ENCODE data around the gene MDN1. TPM values are rescaled to one million over a fixed set of nuclear protein-coding genes. Genes with fewer than 3 reads are reported as not detected.
A peak's percentile ranks its signal among the peaks of the same experiment; 100 is the strongest.
"Not testable (repeated sequence)": the region's sequence is repeated elsewhere in the genome, so short reads cannot be mapped to it uniquely, and the experiment has no call there.

The MDN1 gene
- total RNA-seq, 1 donor: 21.4 TPM

- TF ChIP-seq, protein P1, sequence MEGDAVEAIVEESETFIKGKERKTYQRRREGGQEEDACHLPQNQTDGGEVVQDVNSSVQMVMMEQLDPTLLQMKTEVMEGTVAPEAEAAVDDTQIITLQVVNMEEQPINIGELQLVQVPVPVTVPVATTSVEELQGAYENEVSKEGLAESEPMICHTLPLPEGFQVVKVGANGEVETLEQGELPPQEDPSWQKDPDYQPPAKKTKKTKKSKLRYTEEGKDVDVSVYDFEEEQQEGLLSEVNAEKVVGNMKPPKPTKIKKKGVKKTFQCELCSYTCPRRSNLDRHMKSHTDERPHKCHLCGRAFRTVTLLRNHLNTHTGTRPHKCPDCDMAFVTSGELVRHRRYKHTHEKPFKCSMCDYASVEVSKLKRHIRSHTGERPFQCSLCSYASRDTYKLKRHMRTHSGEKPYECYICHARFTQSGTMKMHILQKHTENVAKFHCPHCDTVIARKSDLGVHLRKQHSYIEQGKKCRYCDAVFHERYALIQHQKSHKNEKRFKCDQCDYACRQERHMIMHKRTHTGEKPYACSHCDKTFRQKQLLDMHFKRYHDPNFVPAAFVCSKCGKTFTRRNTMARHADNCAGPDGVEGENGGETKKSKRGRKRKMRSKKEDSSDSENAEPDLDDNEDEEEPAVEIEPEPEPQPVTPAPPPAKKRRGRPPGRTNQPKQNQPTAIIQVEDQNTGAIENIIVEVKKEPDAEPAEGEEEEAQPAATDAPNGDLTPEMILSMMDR (IDR thresholded peaks at IDR 0.05; ENCODE audit: extremely low read depth, low read depth, low read length): no peak
- Histone ChIP-seq H3K4me3 (ENCODE audit: insufficient read depth, low read length) (no peak overlapping the region), H2AFZ (ENCODE audit: low read length) (no peak overlapping the region), H3K79me2 (ENCODE audit: insufficient read depth, low read length) (no peaks in the 10 kb centered on the region), H3K36me3 (ENCODE audit: insufficient read depth, low read length) (peaks cover 45% of the 10 kb centered on the region), H3K27me3 (ENCODE audit: insufficient read depth, low read length) (no peaks in the 10 kb centered on the region), H3K4me2 (ENCODE audit: insufficient read depth, low read length) (no peak overlapping the region), H3K4me1 (ENCODE audit: insufficient read depth, low read length) (no peaks in the 10 kb centered on the region), H3K9me3 (ENCODE audit: low read depth, low read length) (no peaks in the 10 kb centered on the region), H4K20me1 (ENCODE audit: insufficient read depth, low read length) (no peaks in the 10 kb centered on the region), H3K27ac (ENCODE audit: low read depth, low read length) (no peak overlapping the region)
- DNase-seq (ENCODE audit: insufficient read length, low spot score, missing footprints): no peak
Observed at GRCh38 chr6:89859744-89860143, 40.1 kb upstream of the MDN1 start.

DNA sequence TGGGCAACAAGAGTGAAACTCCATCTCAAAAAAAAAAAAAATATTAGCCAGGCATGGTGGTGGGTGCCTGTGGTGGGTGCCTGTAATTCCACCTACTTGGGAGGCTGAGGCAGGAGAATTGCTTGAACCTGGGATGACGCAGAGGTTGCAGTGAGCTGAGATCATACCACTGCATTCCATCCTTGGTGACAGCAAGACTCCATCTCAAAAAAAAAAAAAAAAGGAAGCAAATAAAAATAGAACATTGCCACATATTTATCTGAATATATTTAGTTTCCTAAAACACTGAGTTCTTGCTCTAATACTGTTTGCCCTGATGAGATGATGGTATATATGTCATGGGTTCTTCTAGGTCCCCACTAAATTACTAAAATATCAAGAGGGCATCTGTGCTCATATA is 38.4 kb upstream of the MDN1 start:
- Histone ChIP-seq H3K27me3 (ENCODE audit: insufficient read depth, low read length) (no peaks in the 10 kb centered on the region), H3K4me3 (ENCODE audit: insufficient read depth, low read length) (no peak overlapping the region), H4K20me1 (ENCODE audit: insufficient read depth, low read length) (no peaks in the 10 kb centered on the region), H3K4me2 (ENCODE audit: insufficient read depth, low read length) (no peak overlapping the region), H3K4me1 (ENCODE audit: insufficient read depth, low read length) (no peaks in the 10 kb centered on the region), H3K9me3 (ENCODE audit: low read depth, low read length) (no peaks in the 10 kb centered on the region), H3K27ac (ENCODE audit: low read depth, low read length) (no peak overlapping the region), H3K79me2 (ENCODE audit: insufficient read depth, low read length) (no peaks in the 10 kb centered on the region), H3K36me3 (ENCODE audit: insufficient read depth, low read length) (peaks cover 47% of the 10 kb centered on the region), H2AFZ (ENCODE audit: low read length) (no peak overlapping the region)
- no peak for DNase-seq (ENCODE audit: insufficient read length, low spot score, missing footprints)
- TF ChIP-seq, protein P1 (IDR thresholded peaks at IDR 0.05; ENCODE audit: extremely low read depth, low read depth, low read length): no peak

DNA sequence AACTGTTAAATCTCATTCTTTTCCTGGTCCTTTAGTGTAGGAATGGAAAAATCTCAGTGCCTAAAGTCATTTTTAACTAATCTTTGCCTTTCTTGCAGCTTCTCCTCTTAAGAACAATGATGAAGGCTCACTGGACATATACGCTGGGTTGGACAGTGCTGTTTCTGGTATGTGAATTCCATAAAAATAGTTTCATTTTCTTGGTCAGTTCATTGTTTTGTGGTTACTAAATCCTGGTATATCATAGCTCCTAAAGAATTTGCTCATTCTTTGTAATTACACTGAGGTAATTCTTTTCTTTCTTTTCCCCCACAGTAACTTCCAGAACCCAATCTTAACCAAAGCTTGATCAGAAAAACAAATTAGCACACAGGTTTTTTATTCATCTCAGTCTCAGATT is 33.5 kb upstream of the MDN1 start:
- H3K9me3 ChIP-seq (ENCODE audit: low read depth, low read length): no peaks in the 10 kb centered on the region
- H3K27ac ChIP-seq (ENCODE audit: low read depth, low read length): no peak overlapping the region
- TF ChIP-seq, protein P1 (IDR thresholded peaks at IDR 0.05; ENCODE audit: extremely low read depth, low read depth, low read length): no peak

DNA sequence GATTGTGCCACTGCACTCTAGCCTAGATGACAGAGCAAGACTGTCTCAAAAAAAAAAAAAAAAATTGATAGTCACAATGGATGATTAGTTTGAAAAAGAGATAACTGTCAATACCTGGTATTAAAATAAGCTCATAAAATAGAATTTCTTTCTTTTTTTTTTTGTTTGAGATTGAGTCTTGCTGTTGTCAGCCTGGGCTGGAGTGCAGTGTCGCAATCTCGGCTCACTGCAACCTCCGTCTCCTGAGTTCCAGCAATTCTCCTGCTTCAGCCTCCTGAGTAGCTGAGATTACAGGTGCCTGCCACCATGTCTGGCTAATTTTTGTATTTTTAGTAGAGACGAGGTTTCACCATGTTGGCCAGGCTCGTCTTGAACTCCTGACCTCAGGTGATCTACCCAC is 27.9 kb upstream of the MDN1 start:
- Histone ChIP-seq H4K20me1 (ENCODE audit: insufficient read depth, low read length) (peaks cover 11% of the 10 kb centered on the region), H3K79me2 (ENCODE audit: insufficient read depth, low read length) (peaks cover 41% of the 10 kb centered on the region), H3K36me3 (ENCODE audit: insufficient read depth, low read length) (peaks cover 14% of the 10 kb centered on the region)
- not testable (repeated sequence) for H3K4me2 ChIP-seq (ENCODE audit: insufficient read depth, low read length); H2AFZ ChIP-seq (ENCODE audit: low read length); H3K9me3 ChIP-seq (ENCODE audit: low read depth, low read length); H3K4me3 ChIP-seq (ENCODE audit: insufficient read depth, low read length); H3K27ac ChIP-seq (ENCODE audit: low read depth, low read length); H3K4me1 ChIP-seq (ENCODE audit: insufficient read depth, low read length); DNase-seq (ENCODE audit: insufficient read length, low spot score, missing footprints); H3K27me3 ChIP-seq (ENCODE audit: insufficient read depth, low read length)

More for the DNA sequence above, 33.5 kb upstream of the MDN1 start:
- DNase-seq (ENCODE audit: insufficient read length, low spot score, missing footprints): peak; percentile 69
- H4K20me1 ChIP-seq (ENCODE audit: insufficient read depth, low read length): peaks cover 4% of the 10 kb centered on the region
- H3K4me2 ChIP-seq (ENCODE audit: insufficient read depth, low read length): peak overlapping the region; percentile 27
- H3K4me3 ChIP-seq (ENCODE audit: insufficient read depth, low read length): no peak overlapping the region
- H3K79me2 ChIP-seq (ENCODE audit: insufficient read depth, low read length): peaks cover 8% of the 10 kb centered on the region
- H3K36me3 ChIP-seq (ENCODE audit: insufficient read depth, low read length): peaks cover 39% of the 10 kb centered on the region
- H3K27me3 ChIP-seq (ENCODE audit: insufficient read depth, low read length): no peaks in the 10 kb centered on the region
- H2AFZ ChIP-seq (ENCODE audit: low read length): no peak overlapping the region
- H3K4me1 ChIP-seq (ENCODE audit: insufficient read depth, low read length): peaks cover 6% of the 10 kb centered on the region

Data from osteoblast (primary cell).